GM21737 (cell line): ENCODE data around the gene PXMP4.

Experiments
- ATAC-seq: cut with Tn5 transposase; IDR thresholded peaks from one replicate; pipeline ENCODE4 v1.9.1; 2021; ENCODE audit warnings: mild to moderate bottlenecking, moderate library complexity; ENCODE audit not compliant: unreplicated experiment

Gene PXMP4

DNA sequence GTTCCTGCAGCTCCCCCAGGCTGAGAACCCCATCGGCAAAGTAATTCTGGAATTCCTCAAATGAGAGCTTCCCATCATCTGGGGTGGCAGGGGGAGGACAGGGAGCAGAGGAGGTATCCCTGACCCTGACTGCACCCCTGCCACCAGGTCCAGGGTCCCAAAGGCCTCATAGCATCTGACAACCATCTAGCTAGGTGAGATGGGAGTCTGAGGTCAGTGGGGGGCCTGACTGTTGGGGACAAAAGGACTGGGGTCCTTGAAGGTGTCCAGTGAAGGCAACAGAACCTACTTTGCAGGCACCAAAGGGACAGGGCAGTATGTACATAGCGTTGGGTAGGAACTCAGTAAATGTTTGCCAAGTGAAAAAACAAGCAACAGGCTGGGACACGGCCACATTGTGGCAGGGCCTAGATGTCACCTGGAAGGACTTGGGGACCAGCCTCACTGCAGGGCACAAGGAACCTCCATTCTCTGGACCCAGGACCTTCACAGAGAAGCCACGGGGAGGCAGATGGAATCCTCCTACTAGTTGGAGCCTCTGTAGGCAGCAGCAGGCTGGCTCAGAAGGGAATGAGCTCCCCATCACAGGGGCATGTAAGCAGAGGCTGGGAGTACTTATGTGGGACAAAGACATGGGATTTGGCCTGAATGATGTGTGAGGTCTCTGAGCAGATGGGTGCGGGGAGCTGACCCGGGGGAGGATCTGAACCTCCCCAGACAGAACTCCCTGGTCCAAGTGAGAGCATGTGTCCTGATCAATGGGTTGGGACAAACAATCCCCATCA is 49.2 kb downstream of the PXMP4 start:
- ATAC-seq, result no peak

DNA sequence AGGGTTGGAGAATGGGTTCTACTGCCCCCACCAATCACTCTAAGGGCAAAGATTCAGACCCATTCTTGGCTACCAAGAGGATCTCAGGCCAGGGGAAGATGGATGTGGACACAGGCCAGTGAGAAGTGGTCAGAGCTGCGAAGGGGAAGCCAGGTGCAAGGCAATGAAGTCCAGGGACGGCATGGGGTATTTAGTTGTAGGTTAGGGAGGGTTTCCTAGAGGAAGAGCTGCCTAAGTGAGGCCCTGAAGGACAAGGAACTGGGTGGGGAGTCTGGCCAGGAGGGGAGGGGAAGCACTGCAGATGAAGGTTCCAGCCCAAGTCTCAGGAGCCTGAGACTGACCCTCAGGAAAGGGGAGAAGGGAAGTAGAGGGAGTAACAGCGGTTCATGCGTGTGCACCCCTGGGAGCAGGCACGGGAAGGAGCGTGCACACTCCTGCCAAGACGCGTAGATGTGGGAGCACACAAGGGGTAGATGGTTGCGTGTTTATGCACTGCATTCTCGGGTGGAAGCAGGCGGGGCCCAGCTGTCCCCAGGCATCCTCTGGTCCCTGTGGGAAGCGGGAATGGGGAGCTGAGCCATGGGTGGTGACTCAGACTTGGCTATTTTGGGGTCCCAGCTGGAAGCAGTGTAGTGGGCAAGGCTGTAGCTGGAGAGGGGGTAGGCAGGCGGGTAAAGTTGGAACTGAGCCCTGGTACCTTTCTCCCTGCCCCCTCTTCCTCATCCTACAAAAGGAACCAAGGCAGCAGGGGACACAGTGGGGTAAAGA is 50.1 kb downstream of the PXMP4 start:
- no peak for ATAC-seq

DNA sequence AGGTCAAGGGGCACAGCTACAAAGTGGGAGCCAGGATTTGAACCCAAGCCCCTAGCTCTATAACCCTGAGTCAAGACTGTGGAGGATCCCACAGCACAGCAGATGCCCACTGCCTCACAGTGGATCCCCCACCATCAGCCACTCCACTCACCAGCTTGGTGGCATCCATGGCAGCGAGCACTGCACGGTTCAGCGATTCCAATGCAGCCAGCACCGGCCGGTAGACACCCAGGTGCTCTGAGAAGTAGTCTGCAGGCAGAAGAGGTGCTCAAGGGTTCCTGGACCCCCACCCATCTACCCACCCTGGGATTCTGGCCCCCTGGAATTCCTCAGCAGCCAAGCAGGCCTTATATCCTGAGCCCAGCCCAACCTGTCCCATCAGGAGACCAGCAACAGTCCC is 50.9 kb downstream of the PXMP4 start:
- no peak for ATAC-seq

DNA sequence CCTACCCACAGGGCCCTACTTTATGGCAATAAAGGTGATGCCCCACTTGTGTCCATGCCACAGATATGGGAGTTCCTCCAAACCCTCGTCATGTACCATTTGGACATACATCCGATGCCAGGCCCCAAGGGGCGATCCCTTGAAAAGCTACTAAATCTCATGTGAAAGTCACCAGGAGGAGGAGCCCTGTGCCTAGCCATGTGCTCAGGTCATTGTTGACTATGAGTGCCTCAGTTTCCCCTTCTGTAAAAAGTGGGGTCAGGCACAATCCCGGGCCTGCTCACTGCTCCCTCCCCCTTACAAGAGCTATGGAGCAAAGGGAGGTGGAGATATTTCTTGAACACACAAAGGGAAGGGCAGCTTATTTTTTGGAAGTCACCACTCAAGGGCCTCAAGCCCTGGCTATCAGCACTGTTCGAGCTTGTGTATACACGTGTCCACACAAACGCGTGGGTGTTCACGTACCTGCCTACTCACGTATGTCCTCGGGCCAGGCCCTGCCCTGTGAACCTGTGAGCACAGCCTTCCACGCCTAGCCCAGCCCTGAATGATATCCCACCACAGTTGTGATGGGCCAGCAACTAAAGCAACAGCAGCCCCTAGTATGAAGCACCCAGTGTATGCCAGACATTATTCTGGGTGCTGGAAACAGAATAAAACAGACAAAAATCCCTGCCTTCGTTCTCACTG is 51.5 kb downstream of the PXMP4 start:
- no peak for ATAC-seq

DNA sequence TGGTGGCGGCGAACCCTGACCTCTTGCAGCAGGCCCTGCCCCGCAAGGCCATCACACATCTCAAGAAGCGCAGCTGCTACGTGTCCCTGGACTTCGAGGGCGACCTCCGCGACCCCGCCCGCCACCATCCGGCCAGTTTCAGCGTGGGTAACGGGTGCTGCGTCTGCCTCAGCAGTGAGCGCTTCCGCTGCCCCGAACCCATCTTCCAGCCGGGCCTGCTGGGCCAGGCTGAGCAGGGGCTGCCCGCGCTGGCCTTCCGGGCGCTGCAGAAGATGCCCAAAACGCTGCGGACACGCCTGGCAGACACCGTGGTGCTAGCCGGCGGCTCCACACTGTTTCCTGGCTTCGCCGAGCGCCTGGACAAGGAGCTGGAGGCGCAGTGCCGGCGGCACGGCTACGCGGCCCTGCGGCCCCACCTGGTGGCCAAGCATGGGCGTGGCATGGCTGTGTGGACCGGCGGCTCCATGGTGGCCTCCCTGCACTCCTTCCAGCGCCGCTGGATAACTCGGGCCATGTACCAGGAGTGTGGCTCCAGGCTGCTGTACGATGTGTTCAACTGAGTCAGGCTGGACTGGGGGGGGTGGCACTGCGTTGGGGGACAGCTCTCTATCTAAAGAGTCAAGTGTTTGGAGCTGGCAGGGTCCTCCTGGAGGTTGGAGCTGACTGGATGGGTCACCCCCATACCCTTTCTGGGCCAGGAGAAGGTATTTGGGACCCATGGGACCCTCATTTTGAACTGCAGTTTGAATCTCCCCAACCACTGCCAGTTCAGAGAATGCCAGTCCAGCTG is 52.2 kb downstream of the PXMP4 start:
- ATAC-seq, result peak; percentile 29

DNA sequence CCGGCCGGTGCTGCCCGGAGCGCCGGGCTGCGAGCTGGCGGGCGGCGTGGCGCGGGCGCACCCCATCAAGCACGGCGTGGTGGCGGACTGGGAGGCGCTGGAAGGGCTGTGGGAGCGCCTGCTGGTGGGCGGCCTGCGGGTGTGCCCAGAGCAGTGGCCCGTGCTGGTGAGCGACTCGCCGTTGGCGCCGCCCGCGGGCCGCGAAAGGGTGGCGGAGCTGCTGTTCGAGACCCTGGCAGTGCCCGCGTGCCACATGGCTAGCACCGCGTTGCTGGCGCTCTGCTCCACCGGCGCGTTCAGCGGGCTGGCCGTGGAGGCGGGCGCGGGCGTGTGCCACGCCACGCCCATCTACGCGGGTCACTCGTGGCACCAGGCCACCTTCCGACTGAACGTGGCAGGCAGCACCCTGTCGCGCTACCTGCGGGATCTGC is 52.9 kb downstream of the PXMP4 start:
- peak; percentile 8 for ATAC-seq

DNA sequence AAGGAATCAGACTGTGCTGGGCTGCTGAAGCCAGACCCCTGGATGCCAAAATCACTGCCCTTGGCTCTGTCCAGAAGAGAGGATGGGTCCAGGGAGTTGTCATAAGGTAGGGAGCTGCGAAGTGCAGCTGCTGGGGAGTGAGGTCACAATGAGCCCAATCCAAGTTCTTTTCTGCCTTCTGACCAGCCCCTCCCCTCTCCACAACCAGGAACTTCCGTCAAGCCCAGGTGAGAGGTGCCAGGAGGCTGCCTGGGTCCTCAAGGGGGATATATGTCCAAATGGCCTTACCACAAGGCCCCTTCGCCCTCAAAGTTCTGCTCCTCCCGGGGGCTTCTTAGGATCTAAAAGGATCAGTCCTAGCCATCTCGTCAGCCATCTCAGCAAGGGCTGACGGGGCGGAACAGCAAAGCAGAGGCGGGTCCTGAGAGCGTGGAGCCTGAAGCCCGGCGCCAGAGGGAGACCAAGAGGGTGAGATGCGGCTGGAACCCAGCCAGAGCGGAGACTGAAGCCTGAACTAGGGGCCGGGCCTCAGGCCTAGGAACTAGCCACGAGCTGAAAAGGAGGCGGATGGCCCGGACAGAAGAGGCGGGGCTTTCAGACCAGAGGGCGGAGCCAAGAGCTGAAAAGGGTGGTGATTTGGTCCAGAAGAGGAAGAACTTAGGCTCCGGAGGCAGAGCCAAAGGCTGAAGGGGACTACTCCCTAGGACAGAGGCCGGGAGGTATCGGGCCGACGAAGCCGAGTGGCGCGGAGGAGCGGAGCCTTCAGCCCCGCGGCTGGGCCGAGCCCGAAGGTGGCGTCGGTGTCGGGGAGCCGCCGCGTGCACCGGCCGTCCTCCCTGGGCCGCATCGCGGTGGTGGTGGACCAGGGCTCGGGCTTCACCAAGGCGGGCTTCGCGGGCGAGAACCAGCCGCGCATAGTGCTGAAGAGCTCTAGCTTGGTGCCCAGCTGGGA is 53.5 kb downstream of the PXMP4 start, which contains the start of gene ACTL10:
Gene ACTL10 (plus strand): TSS at position 651 of the 952 bp plus-strand sequence. CDS start 555 bp downstream, outside the sequence.
- peak; percentile 51 for ATAC-seq

DNA sequence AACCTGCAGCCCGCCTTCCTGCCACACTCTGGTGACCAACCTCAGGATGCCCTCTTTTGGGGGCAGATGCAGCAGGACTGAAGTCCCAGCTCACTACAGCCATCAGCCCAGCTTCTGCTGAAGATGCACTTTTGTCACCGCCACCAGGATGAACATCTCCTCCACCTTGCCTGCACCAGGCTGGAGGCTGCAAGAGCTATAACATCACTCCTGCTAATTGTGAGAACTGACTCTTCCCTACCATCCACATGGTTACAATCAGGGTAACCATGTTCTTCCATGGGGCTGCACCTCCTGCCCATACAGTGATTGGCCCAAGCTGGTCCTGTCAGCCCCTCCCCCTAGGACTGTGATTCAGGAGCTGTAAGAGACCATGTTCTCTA is 55.4 kb downstream of the PXMP4 start:
- ATAC-seq, result no peak

DNA sequence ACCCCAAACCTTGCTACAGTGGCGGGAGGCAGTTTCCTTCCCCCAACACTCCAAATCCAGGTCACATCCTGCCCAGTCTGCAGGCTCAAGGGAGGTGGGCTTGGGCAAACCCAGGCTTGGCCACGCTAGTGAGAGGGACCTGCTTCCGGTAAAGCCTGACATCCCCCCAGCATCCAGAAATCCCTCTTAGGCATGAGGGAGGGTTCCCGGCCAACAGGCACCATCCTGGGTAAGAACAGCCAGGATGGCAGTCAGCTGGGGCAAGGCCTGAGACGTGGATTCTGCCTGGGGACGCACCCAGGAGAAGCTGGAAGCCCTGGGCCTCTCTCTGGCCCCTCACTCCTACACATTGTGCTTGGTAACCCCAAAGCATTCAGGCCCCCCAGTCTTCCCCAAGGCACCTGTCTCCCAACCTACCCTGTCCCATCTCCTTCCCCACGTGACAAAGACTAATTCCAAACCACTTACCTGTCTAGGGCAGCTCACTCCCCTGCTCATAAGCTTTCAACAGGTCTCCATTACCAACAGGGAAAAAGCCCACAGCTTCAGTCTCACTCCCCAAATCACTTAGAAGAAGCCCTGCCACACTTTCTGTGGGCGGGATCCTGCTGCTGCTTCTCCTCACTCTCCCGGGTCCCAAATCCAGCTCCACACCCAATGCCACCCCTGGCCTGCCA is 55.9 kb downstream of the PXMP4 start:
- ATAC-seq, result no peak

DNA sequence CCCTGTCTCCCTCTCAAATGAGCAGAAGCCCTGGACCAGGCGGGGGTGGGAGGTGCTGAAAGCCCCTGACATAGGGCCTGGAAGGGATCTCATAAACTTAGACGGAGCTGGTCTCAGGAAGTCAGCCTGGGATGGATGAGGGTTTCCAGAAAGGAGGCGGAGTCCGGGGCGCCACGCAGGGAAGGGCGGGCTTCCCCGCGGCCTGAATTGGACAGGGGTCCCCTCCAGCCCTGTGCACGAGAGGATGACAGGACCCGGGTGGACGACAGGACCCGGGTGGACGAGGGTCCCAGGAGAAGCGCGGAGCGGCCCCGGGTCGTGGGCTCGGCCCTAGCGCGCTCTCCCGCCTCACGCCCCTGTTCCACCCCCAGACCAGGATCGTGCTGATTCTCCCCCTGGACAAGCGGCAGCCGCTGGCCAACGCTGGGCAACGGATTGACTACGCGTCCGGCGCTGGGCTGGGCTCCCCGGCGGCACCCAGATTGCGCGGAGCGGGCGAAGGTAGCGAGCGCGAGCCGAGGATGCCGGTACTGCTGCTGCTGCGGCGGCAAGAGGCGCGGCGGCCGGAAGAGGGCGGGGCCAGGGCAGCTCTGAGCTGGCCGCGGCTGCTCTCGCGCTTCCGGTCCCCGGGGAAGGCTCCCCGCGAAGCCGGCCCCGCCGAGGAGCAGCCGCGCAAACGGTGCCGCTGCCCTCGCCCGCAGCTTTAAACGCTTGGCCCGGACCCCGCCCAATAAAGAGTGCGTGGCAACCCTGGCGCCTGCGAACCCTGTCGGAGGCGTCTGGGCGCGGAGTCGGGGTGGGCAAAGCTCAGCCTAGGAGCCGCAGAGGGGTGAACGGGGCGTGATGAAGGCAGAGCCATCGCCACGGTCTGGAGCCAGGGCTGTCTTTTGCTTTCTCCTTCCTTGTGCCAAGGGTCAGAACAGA is 56.7 kb downstream of the PXMP4 start:
- ATAC-seq, result no peak

DNA sequence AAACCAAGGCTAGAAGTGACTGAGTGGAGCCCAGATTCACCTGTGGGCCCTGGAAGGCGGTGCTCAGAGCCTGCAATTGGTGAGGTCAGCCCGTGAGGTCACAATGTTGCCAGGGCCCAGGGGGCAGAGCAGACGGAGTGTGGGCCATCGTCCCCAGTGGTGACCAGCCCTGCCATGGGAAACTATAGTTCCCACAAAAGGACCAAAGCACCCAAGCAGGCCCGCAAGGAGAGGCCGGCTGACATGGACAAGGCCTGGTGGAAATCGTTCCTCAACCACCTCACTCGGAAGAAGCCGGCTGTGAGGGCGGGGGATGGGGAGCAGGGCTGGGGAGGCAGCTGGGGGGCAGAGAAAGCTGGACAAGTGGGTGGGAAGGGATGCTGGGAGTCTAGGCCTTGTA is 57.9 kb downstream of the PXMP4 start, which contains the start of gene C20orf144:
Gene C20orf144 (plus strand): TSS at position 156 of the 400 bp plus-strand sequence. CDS start 19 bp downstream, at position 175.
- ATAC-seq, result no peak

DNA sequence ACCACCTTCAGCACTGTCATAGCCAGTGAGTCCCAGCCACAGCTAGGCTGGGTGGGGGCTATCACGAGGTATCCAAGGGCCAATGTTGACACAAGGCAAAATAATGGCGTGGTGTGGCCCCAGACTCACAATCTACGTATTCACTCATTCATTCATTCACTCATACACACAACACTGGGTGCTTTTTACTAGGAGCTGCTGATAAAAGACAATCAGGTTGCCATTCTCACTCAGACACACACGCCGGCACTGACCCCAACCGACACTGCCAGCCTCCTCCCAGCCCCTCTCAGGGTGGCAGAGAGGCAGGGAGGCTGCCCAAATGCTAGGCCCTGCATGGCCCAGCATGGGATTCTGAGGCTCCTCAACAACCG is 59.4 kb downstream of the PXMP4 start:
- ATAC-seq, result no peak

DNA sequence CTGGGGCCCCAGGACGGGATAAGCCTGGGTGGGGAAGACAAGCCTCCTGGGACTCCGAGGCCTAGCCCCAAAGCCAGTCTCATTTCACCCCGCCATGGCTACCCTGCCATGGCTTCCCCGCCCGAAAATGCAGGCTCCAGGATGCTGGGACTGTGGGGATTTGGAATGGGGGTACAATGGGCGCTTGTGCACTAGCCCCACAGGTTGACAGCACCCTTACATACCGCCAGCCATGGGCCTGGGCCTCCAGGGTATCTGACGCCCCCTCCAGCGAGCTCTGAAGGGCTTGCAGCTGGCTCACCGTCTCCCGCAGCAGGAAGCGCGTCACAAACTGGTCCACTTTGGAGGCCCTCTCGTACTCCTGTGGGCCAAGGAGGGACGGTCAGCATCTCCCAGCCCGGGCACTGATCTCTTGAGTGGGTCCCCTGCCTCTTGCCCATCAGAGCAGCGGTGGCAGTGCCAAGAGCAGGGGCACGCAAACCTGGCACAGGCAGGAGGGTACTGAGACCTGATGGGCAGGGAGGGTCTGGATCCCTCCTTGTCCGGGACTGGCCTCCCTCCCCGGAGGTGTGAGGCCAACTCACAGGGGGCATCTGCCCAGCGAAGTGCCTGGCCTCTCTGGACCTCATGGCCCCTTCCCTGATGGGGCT is 60.0 kb downstream of the PXMP4 start:
- no peak for ATAC-seq

DNA sequence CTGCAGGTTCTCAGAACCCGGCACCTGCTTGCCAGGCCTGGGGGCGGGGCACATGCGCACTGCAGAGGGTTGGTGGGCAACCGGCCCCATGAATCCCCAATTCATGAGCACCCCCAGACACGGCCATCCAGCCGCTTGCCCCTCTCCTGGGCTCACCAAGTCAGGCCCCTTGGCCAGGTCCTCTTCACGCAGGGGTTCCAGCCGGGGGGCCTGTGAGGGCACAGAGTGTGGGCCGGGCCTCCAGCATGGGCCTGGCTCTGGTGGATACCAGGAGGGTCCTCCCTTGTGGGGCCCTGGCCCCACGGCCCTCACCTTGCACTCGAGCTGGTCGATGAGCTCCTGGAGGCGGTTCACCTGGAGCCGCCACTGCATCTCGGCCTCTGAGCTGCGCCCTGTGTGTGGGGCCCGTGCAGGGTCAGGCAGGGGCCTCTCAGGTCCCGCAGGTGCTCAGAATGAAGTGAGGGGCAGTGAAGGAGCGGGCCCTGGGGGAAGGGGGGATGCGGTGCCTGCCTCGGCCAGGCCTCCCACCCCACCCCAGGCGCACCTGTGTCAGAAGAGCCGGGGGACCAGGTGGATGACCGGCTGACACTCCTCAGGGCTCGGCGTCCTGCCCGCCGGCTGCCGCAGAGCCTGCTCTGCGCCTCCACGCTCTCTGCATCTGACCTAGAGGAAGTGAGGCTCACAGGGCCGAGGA is 60.6 kb downstream of the PXMP4 start:
- no peak for ATAC-seq

DNA sequence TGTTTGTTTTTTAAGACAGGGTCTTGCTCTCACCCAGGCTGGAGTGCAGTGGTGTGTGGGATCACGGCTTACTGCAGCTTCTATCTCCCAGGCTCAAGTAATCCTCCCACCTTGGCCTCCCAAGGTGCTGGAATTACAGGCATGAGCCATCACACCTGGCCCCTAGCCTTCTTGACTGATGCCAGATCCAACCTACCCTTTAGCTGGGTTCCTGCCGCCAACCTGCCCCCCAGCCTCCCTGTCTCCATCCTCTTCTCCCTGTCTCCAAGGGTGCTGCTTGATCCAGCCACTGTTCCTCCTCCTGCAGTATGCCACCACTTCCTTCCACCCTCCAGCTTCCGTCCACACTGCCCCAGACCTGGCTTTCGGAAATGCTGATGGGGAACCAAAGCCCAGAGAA is 61.2 kb downstream of the PXMP4 start:
- ATAC-seq, result no peak

DNA sequence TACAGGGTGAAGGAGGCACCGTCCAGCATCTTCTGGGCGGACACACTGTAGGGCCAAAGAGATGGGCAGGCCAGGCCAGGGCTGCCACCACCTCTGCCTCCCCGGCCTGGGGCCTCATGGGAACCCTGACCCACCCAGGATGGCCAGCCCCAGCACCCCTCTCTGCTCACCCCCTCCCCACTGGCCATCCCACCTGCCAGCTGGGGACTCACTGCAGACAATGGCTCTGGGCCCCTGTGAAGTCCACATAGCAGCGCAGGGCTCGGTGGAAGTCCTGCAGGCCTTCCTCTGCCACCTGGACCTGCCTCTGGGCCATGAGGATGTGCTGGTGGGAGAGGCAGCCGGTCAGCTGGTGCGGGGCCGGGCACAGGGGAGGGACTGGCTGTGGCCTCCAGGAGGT is 61.6 kb downstream of the PXMP4 start:
- ATAC-seq, result no peak

DNA sequence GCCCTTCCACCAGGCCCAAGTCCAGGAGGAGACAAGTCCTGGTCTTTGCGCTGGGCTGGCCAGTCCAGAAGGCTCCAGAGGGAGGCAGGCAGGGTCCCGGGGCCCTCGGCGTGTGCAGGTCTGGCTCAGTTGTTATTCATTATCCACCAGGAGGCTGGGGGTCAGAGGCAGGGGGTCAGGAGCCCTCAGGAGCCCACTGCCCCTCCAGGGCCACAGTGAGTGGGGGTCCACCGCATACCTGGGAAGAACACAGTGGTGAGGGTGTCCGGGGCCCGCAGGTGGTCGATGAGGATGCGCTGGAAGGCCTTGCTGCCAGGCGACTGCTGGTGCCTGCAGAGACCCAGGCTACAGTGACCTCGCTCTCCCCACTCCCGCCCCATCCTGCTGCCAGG is 62.4 kb downstream of the PXMP4 start:
- no peak for ATAC-seq
